ENCODE data around the gene FBXO36.
A peak's percentile ranks its signal among the peaks of the same experiment; 100 is the strongest.
"Not testable (repeated sequence)": the region's sequence is repeated elsewhere in the genome, so short reads cannot be mapped to it uniquely, and the experiment has no call there.

FBXO36 gene

GRCh38 chr2:229914171-229914570 is 8.1 kb upstream of the FBXO36 start:
- no peak for DNase-seq

DNA sequence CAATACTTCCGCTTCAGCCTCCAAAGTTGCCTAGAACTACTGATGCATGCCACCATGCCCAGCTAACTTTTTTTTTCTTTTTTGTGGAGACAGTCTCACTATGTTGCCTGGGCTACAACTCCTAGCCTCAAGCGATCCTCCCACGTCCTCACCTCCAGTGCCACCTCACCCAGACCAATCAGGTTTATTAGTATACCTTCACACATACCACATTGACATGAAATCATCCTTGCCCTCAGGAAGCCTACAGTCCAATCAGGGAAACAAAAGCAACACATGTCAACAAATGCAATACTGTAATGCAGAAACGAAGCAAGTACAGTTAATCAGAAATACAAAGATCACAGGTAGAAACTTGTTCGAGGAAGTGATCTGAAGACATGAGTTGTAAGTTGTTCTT is 4.5 kb upstream of the FBXO36 start:
- DNase-seq = no peak

GRCh38 chr2:229920011-229920641 is 2.2 kb upstream of the FBXO36 start:
- peak; percentile 30 for DNase-seq

GRCh38 chr2:229921101-229921891 is 1.0 kb upstream of the FBXO36 start:
- peak; percentile 66 for DNase-seq

- DNase-seq = peak; percentile 89
These were observed 333 bp upstream of the FBXO36 start, which contains the start of gene TRIP12 for GRCh38 chr2:229921892-229922448. Gene TRIP12 (minus strand): TSS chr2:229922009. CDS start chr2:229880079, 41,930 bp downstream.

DNA sequence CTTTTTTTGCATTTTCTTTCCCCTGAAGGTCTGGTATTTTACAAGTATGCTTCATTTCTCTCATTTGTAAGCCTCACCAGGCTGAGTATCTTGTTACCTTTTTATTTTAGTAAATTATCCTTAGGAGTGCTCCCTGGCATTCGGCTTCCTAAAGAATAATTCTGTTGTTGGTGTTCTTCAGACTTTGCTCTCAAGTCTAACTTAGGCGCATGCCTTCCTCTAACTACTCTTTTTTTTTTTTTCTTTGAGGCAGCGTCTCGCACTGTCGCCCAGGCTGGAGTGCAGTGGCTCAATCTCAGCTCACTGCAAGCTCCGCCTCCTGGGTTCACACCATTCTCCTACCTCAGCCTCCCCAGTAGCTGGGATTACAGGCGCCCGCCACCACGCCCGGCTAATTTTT is 2.2 kb downstream of the FBXO36 start:
- DNase-seq = not testable (repeated sequence)

DNA sequence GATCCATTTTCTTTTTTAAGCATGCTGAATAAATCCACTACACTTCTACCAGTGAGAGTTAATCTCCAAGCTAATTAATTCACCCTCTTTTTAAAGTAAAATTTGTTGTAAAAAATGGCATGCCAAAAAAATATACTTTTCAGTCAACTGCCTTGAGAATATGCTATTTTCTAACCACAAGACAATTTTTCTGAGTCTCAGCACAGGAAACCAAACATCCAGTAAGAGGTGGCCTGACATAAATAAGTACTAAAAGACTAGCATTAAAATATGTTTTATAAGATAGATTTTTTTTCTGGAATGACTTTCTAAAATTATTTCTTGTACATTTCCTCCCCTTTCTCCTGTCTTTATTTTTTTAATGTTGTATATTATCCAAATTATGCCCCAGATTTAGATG is 2.9 kb downstream of the FBXO36 start:
- no peak for DNase-seq

DNA sequence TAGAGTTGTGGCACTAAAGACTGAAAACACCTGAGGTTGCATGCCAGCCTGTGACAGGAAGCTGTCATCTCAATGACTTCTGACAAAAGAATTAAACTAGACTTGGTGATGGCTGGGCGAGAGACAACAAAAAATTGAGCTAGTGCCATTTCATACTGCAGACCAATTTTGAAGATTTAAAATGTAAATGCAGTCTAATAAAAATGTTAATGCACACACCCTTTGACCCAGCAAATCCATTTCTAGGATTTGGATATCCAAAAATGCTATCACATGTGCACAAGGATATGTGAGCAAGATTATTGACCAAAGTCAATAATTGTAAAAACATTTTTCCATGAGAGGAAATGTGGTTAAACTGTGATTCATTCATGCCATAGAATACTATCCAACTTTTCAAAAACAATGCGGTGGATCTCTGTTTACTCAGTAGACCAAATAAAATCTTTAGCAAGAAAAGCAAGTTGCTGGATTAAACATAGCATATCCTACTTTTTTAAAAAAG is 5.6 kb downstream of the FBXO36 start:
- DNase-seq = no peak

GRCh38 chr2:229930656-229931055 is 8.4 kb downstream of the FBXO36 start:
- no peak for DNase-seq

- no peak for DNase-seq
These were observed 8.9 kb downstream of the FBXO36 start for GRCh38 chr2:229931241-229931640.

DNA sequence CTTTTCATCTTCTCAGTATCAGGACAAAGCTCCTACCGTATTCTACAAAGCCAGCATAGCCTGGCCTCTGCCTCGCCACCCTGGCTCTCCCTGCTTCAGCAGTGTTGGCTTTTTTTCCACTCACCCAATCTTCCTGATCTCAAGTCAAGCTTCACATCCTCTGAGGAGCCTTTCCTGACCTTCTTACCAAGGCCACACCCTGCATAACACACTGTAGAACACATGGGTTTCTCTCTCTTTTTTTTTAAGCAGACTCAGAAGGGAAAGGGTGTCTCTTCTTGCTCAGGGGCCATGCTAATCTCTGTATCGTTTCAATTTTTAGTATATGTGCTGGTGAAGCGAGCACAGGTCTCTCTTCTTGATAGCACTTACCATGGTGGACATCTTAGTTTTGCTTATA is 15.2 kb downstream of the FBXO36 start:
- DNase-seq = no peak

DNA sequence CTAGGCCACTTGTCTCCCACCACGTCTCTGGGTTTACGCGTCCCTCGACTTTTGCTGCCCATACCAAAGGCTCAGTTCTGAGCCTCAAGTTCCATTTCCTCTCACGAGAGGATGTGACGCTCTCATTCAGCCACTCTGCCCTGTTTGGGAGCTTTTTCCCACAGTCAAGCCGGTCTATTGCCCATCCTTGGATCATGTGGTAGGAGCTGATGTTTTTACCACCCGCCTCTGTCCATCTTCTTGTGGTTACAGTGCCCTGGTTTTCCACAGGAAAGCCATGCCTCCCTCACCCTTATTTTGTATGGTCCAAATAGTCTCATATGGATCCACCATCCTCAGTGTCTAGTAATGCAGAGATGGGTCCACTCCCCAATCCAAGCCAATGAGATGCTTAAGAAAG is 20.4 kb downstream of the FBXO36 start:
- DNase-seq = no peak

- DNase-seq = no peak
These were observed 20.9 kb downstream of the FBXO36 start for GRCh38 chr2:229943171-229943570.

DNA sequence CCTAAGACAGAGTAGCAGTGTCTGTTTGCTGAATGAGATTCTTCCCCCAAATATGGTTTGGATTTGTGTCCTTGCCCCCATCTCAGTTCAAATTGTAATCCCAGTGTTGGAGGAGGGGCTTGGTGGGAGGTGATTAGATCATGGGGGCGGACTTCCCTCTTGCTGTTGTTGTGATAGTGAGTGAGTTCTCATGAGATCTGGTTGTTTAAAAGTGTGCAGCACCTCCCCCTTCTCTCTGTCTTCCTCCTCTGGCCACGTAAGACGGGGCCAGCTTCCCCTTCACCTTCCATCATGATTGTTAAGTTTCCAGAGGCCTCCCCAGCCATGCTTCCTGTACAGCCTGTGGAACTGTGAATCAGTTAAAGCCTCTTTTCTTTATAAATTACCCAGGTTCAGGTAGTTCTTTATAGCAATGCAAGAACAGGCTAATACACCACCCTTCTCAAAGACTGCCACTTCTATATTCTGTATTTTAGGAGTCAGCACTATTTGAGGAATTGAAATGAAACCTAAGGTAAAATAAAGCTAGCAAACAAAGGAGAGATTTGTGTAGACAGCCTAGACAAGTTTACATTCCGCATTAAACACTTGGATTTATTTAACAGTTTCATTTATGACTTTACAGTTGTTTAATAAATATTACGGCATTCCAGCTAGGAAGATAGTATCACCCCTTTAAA is 21.6 kb downstream of the FBXO36 start:
- no peak for DNase-seq

- DNase-seq = no peak
These were observed 23.7 kb downstream of the FBXO36 start for GRCh38 chr2:229945975-229946374.

- no peak for DNase-seq
These were observed 25.2 kb downstream of the FBXO36 start for GRCh38 chr2:229947544-229947943.

GRCh38 chr2:229952256-229952835 is 30.0 kb downstream of the FBXO36 start:
- DNase-seq = no peak

DNA sequence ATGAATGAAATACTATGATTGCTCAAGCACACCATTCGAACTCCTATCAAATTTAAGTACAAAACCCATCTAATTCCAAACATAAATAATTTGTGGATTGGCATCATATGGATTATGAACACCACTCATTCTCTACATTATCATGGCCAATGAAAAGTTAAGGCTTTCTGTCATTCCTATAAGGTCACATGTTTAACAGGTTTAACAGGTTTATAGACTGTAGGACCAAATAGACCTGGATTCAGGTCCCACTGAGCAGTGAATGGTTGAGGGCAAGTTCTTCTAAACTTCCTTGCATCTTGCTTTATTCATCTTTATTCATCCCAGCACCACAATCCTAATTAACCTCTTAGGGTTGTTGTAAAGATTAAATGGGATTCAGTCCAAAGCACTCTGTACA is 33.4 kb downstream of the FBXO36 start:
- DNase-seq = no peak

- DNase-seq = no peak
These were observed 34.2 kb downstream of the FBXO36 start for GRCh38 chr2:229956491-229956890.

GRCh38 chr2:229963596-229963995 is 41.3 kb downstream of the FBXO36 start:
- not testable (repeated sequence) for DNase-seq

DNA sequence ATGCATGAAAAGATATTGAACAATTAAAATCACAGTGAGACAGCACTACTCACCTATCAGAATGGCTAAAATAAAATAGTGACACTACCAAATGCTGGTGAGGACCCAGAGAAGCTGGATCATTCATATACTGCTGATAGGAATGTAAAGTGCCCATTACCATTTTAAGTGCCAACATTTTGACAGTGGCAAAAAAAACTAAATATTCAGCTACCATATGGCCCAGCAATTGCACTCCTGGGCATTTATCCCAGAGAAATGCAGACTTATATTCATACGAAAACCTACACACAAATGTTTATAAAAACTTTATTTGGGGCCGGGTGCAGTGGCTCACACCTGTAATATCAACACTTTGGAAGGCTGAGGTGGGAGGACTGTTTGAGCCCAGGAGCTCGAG is 47.6 kb downstream of the FBXO36 start:
- no peak for DNase-seq

DNA sequence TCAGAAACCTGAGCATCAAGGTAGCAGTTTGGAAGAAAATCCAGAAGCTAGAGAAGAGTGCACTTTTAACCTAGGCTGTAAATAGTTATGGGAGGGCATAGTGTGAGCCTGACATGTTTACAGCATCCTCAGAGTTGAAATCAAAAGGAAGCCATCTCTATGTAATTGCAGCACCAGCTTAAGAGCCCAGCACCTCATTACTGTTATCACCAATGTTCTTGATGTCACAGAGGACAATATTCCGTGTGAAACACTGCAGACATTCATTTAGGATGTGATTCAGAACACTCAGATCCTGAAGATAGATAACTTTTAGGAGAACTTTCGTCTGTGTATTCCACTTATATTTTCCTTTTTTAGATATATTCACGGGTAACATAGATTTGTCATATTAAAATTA is 48.1 kb downstream of the FBXO36 start:
- no peak for DNase-seq

GRCh38 chr2:229971298-229971790 is 49.0 kb downstream of the FBXO36 start:
- DNase-seq = no peak
